ENCODE data around the gene CACNA1E.

The CACNA1E gene

GRCh38 chr1:181554465-181554864 lies 71.1 kb downstream of the CACNA1E start:
- Histone ChIP-seq H3K9me3 (no peaks in the 10 kb centered on the region), H3K27me3 (no peaks in the 10 kb centered on the region; the same call in 1 of the 2 replicates), H3K4me3 (ENCODE audit: low read depth, low read length) (no peak overlapping the region), H3K36me3 (no peaks in the 10 kb centered on the region), H3K4me1 (no peaks in the 10 kb centered on the region)
- TF ChIP-seq CTCF (IDR thresholded peaks at IDR 0.05; ENCODE audit: low read depth, low read length), result no peak
- no peak for DNase-seq

GRCh38 chr1:181556631-181557030 lies 73.3 kb downstream of the CACNA1E start:
- Histone ChIP-seq H3K27me3 (no peaks in the 10 kb centered on the region; the same call in 1 of the 2 replicates), H3K4me1 (no peaks in the 10 kb centered on the region), H3K36me3 (no peaks in the 10 kb centered on the region), H3K9me3 (no peaks in the 10 kb centered on the region), H3K4me3 (ENCODE audit: low read depth, low read length) (no peak overlapping the region)
- no peak for TF ChIP-seq CTCF (IDR thresholded peaks at IDR 0.05; ENCODE audit: low read depth, low read length)
- DNase-seq, result no peak

- Histone ChIP-seq H3K27me3 (peaks cover 3% of the 10 kb centered on the region; the same call in 1 of the 2 replicates), H3K36me3 (no peaks in the 10 kb centered on the region), H3K4me3 (ENCODE audit: low read depth, low read length) (no peak overlapping the region), H3K4me1 (no peaks in the 10 kb centered on the region), H3K9me3 (no peaks in the 10 kb centered on the region)
- no peak for DNase-seq
- TF ChIP-seq CTCF (IDR thresholded peaks at IDR 0.05; ENCODE audit: low read depth, low read length), result no peak
Observed at GRCh38 chr1:181557313-181557712, 74.0 kb downstream of the CACNA1E start.

- no peak for TF ChIP-seq CTCF (IDR thresholded peaks at IDR 0.05; ENCODE audit: low read depth, low read length)
- no peaks in the 10 kb centered on the region for H3K4me1 ChIP-seq
Observed at GRCh38 chr1:181558416-181558815, 75.1 kb downstream of the CACNA1E start.

GRCh38 chr1:181559142-181559541 lies 75.8 kb downstream of the CACNA1E start:
- no peak for DNase-seq
- H3K9me3 ChIP-seq, result no peaks in the 10 kb centered on the region
- H3K4me1 ChIP-seq, result no peaks in the 10 kb centered on the region
- no peak overlapping the region for H3K4me3 ChIP-seq (ENCODE audit: low read depth, low read length)
- TF ChIP-seq CTCF (IDR thresholded peaks at IDR 0.05; ENCODE audit: low read depth, low read length), result no peak
- no peaks in the 10 kb centered on the region for H3K36me3 ChIP-seq
- peaks cover 4% of the 10 kb centered on the region; the same call in 1 of the 2 replicates for H3K27me3 ChIP-seq

More at GRCh38 chr1:181558416-181558815, 75.1 kb downstream of the CACNA1E start:
- H3K9me3 ChIP-seq, result no peaks in the 10 kb centered on the region
- H3K36me3 ChIP-seq, result no peaks in the 10 kb centered on the region
- DNase-seq, result no peak
- H3K4me3 ChIP-seq (ENCODE audit: low read depth, low read length), result no peak overlapping the region
- H3K27me3 ChIP-seq, result peaks cover 4% of the 10 kb centered on the region; the same call in 1 of the 2 replicates

GRCh38 chr1:181562395-181562794 lies 79.1 kb downstream of the CACNA1E start:
- no peak for DNase-seq
- Histone ChIP-seq H3K27me3 (peaks cover 4% of the 10 kb centered on the region; the same call in 1 of the 2 replicates), H3K4me1 (no peaks in the 10 kb centered on the region), H3K4me3 (ENCODE audit: low read depth, low read length) (no peak overlapping the region), H3K36me3 (no peaks in the 10 kb centered on the region), H3K9me3 (no peaks in the 10 kb centered on the region)
- TF ChIP-seq CTCF (IDR thresholded peaks at IDR 0.05; ENCODE audit: low read depth, low read length), result no peak

Measured in BE2C (cell line).